ENCODE data around the gene DENND1C.

Gene DENND1C

DNA sequence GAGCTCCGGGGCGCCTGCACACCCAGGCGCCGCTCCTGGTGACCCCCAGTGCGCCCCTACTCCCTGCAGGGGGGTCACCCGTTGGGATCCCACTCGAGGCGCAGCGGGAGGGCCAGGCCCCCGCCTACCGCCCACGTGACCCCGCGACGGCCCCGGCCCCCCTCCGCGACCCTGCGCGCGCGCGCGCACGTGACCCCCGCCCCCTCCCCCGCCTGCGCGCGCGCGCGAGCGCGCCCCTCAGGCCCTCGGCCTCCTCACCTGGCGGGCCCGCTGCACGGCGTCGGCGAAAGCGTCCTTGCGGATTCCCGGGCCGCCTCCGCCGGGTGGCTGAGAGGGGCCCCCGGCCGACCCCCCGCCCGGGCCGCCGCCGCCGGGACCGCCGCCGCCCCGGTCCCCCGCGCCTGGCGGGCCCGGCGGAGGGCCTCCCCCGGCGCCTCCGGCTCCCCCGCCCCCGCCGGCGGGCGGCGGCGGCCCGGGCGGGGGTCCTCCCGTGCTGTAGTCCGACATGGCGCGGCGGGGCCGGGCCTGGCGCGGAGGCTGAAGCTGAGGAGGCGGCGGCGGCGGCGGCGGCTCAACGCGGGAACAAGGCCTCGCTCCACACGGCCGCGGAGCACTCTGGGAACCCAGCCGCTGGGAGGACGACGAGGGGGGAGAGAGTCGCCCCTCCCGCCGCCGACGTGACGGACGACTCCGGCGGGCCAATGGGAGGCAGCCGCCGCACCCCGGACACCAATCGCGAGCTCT is 57.2 kb downstream of the DENND1C start, which contains the start of gene KHSRP:
Gene KHSRP (minus strand): TSS at position 617 of the 744 bp plus-strand sequence. CDS start 110 bp downstream, at position 507.
- peak; percentile 34 for DNase-seq (ENCODE audit: low spot score)

DNA sequence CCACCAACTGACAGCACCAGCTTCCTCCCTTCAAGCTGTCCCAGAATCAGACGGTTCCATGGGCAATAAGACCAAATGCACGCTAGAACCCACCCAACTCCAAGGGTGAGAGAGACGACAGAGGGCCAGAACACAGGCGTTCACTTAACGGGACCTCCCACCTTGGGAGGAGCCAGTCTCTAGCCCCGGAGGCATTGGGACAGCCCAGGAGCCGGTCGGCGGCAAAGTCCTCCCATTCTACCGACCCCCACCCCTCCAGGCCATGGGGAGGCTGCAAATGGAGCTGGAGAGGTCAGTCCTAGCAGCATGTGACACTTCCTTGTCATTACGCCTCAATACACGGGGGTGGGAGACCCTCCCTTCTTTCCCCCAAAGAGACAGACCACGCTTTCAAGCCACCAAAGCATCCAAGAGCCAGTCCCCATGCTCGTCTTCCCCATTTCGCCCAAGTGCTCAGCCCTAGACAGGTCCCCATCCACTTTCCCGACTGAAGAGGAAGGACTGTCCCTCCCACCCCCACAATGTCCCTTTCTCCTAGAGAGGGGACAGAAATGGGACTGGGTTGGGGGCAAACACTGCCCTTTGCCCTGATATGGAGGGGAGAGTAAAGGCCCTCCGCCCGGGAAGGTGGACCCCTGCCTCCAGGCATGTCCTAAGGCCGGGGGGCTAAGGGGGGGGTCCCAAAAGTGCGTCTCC is 57.9 kb downstream of the DENND1C start:
- DNase-seq (ENCODE audit: low spot score): peak; percentile 72

DNA sequence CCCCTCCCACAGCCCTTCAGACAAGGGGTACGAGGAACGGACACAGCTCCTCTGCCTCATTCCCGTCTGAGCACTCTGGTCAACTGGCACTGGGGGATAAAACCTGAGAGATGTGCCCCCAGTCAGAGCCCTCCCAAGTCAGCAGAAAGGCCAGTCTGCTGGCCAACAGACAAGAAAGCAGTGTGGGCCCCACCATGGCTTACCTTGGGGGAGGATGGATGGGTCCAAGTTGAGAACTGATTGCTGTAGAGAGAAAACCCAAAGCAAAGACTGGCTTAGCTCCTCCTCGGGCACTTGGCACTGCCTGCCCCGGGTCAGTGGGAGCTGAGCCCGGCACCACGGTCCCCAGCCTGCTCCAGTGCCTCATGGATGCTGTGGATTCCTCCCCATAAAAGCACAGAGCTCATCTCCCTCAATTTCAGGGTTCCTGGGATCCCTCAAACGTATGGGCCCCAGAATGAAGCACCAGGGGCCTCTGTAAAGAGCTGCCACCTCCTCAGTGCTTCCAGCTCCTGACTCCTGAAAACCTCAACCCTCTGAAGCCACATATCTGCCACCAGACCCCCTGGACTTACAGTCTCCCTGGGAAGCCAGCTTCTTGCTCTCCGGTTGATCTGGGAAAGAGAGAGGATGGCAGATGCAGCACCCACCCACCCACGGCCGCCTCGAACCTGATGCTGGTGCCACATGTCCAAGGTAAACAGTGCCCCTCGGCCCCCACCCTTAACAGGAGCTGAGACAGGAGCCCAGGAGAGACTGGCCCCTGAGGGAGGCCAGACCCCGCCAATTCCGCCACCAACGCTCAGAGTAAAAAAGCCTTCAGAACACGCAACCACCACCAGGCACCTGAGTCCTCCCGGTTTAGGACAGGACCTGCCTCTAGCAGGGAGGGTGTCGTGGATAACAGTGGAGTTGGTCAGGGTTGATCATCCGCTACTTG is 60.2 kb downstream of the DENND1C start:
- no peak for DNase-seq (ENCODE audit: low spot score)

- DNase-seq (ENCODE audit: low spot score): no peak
Measured at GRCh38 chr19:6418562-6418932, 63.0 kb downstream of the DENND1C start.

DNA sequence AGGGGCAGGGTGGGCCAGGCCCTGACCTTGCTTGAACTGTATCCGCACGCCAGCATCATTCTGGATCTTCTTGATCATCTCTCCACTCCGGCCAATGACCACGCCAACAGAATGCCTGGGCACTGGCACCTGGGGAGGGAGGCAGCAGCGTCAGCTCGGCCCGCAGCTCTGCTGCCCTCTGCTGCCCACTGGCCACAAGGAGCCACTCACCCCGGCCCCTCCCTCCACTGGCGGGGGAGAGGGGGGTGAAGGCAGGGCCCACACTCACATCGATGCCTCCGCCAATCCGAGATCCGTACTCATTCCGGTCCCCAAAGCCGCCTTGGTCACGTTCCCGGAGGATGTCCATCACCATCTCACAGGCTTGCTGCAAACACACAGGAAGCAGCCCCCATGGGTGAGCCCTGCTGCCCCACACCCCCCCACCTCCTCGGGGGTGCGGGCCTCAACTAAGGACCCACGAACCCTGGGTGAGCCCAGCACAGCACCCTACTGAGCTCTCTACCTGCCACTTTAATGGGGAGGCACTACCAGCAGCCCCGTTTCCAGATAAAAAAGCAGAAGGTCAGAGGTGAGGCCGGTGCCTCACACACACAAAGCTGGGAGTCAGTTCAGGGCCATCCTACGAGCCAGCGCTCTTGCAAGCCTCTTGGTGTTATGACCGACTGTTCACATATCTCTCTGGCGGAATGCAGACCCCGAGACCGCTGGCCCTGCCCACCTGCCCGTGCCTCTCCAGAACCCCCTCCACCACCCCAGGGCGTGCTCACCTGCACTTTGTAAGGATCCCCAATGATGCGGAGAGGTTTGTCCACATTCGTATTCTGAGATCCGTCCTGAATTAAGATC is 63.6 kb downstream of the DENND1C start:
- DNase-seq (ENCODE audit: low spot score): peak; percentile 33

All from AG08395 (cell line).